C4-2B (cell line): ENCODE results near the gene INPP5D.

ENCODE experiments used
- H3K27ac ChIP-seq: fragments of 450-650 bp; 2 replicates; pipeline ENCODE4 v1.5.1; 2017
- CTCF ChIP-seq: fragments of 450-650 bp; conservative IDR thresholded peaks from 2 replicates; pipeline ENCODE4 v1.5.1; 2017; ENCODE audit warnings: mild to moderate bottlenecking
- ZFX ChIP-seq: fragments of 450-650 bp; IDR thresholded peaks from 2 replicates; pipeline ENCODE4 v1.6.1; 2017

Gene INPP5D

GRCh38 chr2:233223059-233223894 lies 163.1 kb downstream of the INPP5D start:
- no peak overlapping the region for H3K27ac ChIP-seq
- no peak for TF ChIP-seq ZFX
- TF ChIP-seq CTCF, result no peak

- H3K27ac ChIP-seq, result no peak overlapping the region
- TF ChIP-seq CTCF, result no peak
- TF ChIP-seq ZFX, result no peak
These were observed 165.3 kb downstream of the INPP5D start for GRCh38 chr2:233225230-233226068.

GRCh38 chr2:233226511-233227031 lies 166.4 kb downstream of the INPP5D start:
- TF ChIP-seq ZFX (no peak), CTCF (no peak)
- H3K27ac ChIP-seq, result no peak overlapping the region

- TF ChIP-seq ZFX (no peak), CTCF (no peak)
- H3K27ac ChIP-seq, result no peak overlapping the region
These were observed 167.3 kb downstream of the INPP5D start for GRCh38 chr2:233227346-233227978.

GRCh38 chr2:233228376-233228775 lies 168.2 kb downstream of the INPP5D start:
- no peak for TF ChIP-seq CTCF
- no peak overlapping the region for H3K27ac ChIP-seq

- H3K27ac ChIP-seq, result no peak overlapping the region
- TF ChIP-seq CTCF (no peak), ZFX (no peak)
These were observed 173.6 kb downstream of the INPP5D start for GRCh38 chr2:233233618-233234230.
